Activated naive CD8-positive, alpha-beta T cell treated with anti-CD3 and anti-CD28 coated beads, Interleukin-2, amount 10 ng/mL, durations not matched to agents 7 days and 5 days (primary cell): ENCODE results near the gene CACNA1B. TPM values are rescaled to one million over a fixed set of nuclear protein-coding genes. Genes with fewer than 3 reads are reported as not detected.

Experiments used
- ATAC-seq: fragments of 150-1000 bp; cut with Tn5 transposase; one replicate; pipeline ENCODE4 v1.10.0; 2021; ENCODE audit warnings: low read depth, moderate library complexity
- POLR2A ChIA-PET: fragments of 350-600 bp; sonication (Branson Sonifier 250); formaldehyde crosslinking; loops from one replicate; lab custom pipeline; 2021; ENCODE audit warnings: antibody characterized with exemption; lab: Charles Lee
- DNase-seq: peaks from one replicate; pipeline ENCODE4 v3.0.0; 2021
- H3K27ac Mint-ChIP-seq: one replicate; pipeline ENCODE4 v1.8.0; 2022; ENCODE audit warnings: mild to moderate bottlenecking, mixed read lengths
- H3K27me3 Mint-ChIP-seq: one replicate; pipeline ENCODE4 v1.8.0; 2022; ENCODE audit warnings: mild to moderate bottlenecking, moderate library complexity, mixed read lengths
- H3K36me3 Mint-ChIP-seq: one replicate; pipeline ENCODE4 v1.8.0; 2021; ENCODE audit warnings: mild to moderate bottlenecking, mixed read lengths
- H3K4me1 Mint-ChIP-seq: one replicate; pipeline ENCODE4 v1.8.0; 2021; ENCODE audit warnings: mixed read lengths
- H3K4me3 Mint-ChIP-seq: one replicate; pipeline ENCODE4 v1.8.0; 2022; ENCODE audit warnings: mild to moderate bottlenecking, moderate library complexity, mixed read lengths
- H3K9me3 Mint-ChIP-seq: one replicate; pipeline ENCODE4 v1.8.0; 2021; ENCODE audit warnings: mixed read lengths
- total RNA-seq, 2 experiments: library from RNA; stranded (reverse); gene quantifications; one replicate each; pipeline ENCODE4 v1.2.3, GENCODE V29; 2021

The CACNA1B gene
- total RNA-seq, 2 experiments from 2014 or later: not detected

GRCh38 chr9:137959641-137960411, 82.2 kb downstream of the CACNA1B start:
- DNase-seq (no peak), ATAC-seq (no peak)
- H3K4me1 Mint-ChIP-seq: no peaks in the 10 kb centered on the region
- H3K27me3 Mint-ChIP-seq: peaks cover 4% of the 10 kb centered on the region
- no peaks in the 10 kb centered on the region for H3K36me3 Mint-ChIP-seq
- H3K27ac Mint-ChIP-seq: no peak overlapping the region
- peaks cover 1% of the 10 kb centered on the region for H3K9me3 Mint-ChIP-seq
- POLR2A ChIA-PET: no interaction called here
- no peak overlapping the region for H3K4me3 Mint-ChIP-seq

- peaks cover 1% of the 10 kb centered on the region for H3K9me3 Mint-ChIP-seq
- no peaks in the 10 kb centered on the region for H3K36me3 Mint-ChIP-seq
- DNase-seq (no peak), ATAC-seq (no peak)
- no peak overlapping the region for H3K4me3 Mint-ChIP-seq
- no peaks in the 10 kb centered on the region for H3K4me1 Mint-ChIP-seq
- peaks cover 4% of the 10 kb centered on the region for H3K27me3 Mint-ChIP-seq
- H3K27ac Mint-ChIP-seq: no peak overlapping the region
- POLR2A ChIA-PET: no interaction called here
These were observed 82.9 kb downstream of the CACNA1B start for GRCh38 chr9:137960496-137960895.

- no peak for DNase-seq
- Mint-ChIP-seq H3K9me3 (peaks cover 1% of the 10 kb centered on the region), H3K36me3 (no peaks in the 10 kb centered on the region), H3K4me1 (no peaks in the 10 kb centered on the region), H3K27ac (no peak overlapping the region), H3K4me3 (no peak overlapping the region), H3K27me3 (peaks cover 4% of the 10 kb centered on the region)
- POLR2A ChIA-PET: no interaction called here
- no peak for ATAC-seq
These were observed 85.9 kb downstream of the CACNA1B start for GRCh38 chr9:137963525-137963924.

GRCh38 chr9:137965177-137965795, 87.7 kb downstream of the CACNA1B start:
- H3K9me3 Mint-ChIP-seq: peaks cover 1% of the 10 kb centered on the region
- peaks cover 4% of the 10 kb centered on the region for H3K27me3 Mint-ChIP-seq
- DNase-seq: no peak
- no peaks in the 10 kb centered on the region for H3K4me1 Mint-ChIP-seq
- no peak overlapping the region for H3K27ac Mint-ChIP-seq
- H3K36me3 Mint-ChIP-seq: no peaks in the 10 kb centered on the region
- no peak for ATAC-seq
- H3K4me3 Mint-ChIP-seq: no peak overlapping the region
- POLR2A ChIA-PET: no interaction called here

GRCh38 chr9:137967280-137967953, 89.8 kb downstream of the CACNA1B start:
- Mint-ChIP-seq H3K27me3 (peaks cover 4% of the 10 kb centered on the region), H3K4me3 (no peak overlapping the region), H3K9me3 (peaks cover 1% of the 10 kb centered on the region), H3K4me1 (no peaks in the 10 kb centered on the region), H3K27ac (no peak overlapping the region), H3K36me3 (no peaks in the 10 kb centered on the region)
- no peak for DNase-seq
- POLR2A ChIA-PET: no interaction called here
- no peak for ATAC-seq

GRCh38 chr9:137968235-137968634, 90.7 kb downstream of the CACNA1B start:
- Mint-ChIP-seq H3K9me3 (no peaks in the 10 kb centered on the region), H3K27ac (no peak overlapping the region), H3K36me3 (no peaks in the 10 kb centered on the region), H3K27me3 (peaks cover 4% of the 10 kb centered on the region), H3K4me3 (no peak overlapping the region), H3K4me1 (no peaks in the 10 kb centered on the region)
- DNase-seq (no peak), ATAC-seq (no peak)
- POLR2A ChIA-PET: no interaction called here

- POLR2A ChIA-PET: no interaction called here
- no peaks in the 10 kb centered on the region for H3K9me3 Mint-ChIP-seq
- DNase-seq (no peak), ATAC-seq (no peak)
- H3K36me3 Mint-ChIP-seq: no peaks in the 10 kb centered on the region
- H3K27me3 Mint-ChIP-seq: peaks cover 4% of the 10 kb centered on the region
- no peak overlapping the region for H3K4me3 Mint-ChIP-seq
- no peaks in the 10 kb centered on the region for H3K4me1 Mint-ChIP-seq
- H3K27ac Mint-ChIP-seq: no peak overlapping the region
These were observed 91.4 kb downstream of the CACNA1B start for GRCh38 chr9:137969008-137969407.

- Mint-ChIP-seq H3K27ac (no peak overlapping the region), H3K4me3 (no peak overlapping the region), H3K27me3 (no peaks in the 10 kb centered on the region), H3K9me3 (no peaks in the 10 kb centered on the region), H3K36me3 (no peaks in the 10 kb centered on the region), H3K4me1 (no peaks in the 10 kb centered on the region)
- POLR2A ChIA-PET: no interaction called here
- ATAC-seq (no peak), DNase-seq (no peak)
These were observed 92.1 kb downstream of the CACNA1B start for GRCh38 chr9:137969685-137970084.

GRCh38 chr9:137970098-137970497, 92.5 kb downstream of the CACNA1B start:
- ATAC-seq (no peak), DNase-seq (no peak)
- POLR2A ChIA-PET: no interaction called here
- H3K27me3 Mint-ChIP-seq: no peaks in the 10 kb centered on the region
- H3K4me1 Mint-ChIP-seq: no peaks in the 10 kb centered on the region
- H3K36me3 Mint-ChIP-seq: no peaks in the 10 kb centered on the region
- no peak overlapping the region for H3K4me3 Mint-ChIP-seq
- no peaks in the 10 kb centered on the region for H3K9me3 Mint-ChIP-seq
- H3K27ac Mint-ChIP-seq: no peak overlapping the region

GRCh38 chr9:137970686-137971476, 93.3 kb downstream of the CACNA1B start:
- Mint-ChIP-seq H3K9me3 (no peaks in the 10 kb centered on the region), H3K27ac (no peak overlapping the region), H3K4me1 (no peaks in the 10 kb centered on the region), H3K36me3 (no peaks in the 10 kb centered on the region), H3K27me3 (no peaks in the 10 kb centered on the region), H3K4me3 (no peak overlapping the region)
- POLR2A ChIA-PET: no interaction called here
- ATAC-seq (no peak), DNase-seq (peak; percentile 20)

GRCh38 chr9:137971477-137972138, 94.0 kb downstream of the CACNA1B start:
- H3K4me1 Mint-ChIP-seq: no peaks in the 10 kb centered on the region
- H3K27me3 Mint-ChIP-seq: no peaks in the 10 kb centered on the region
- no peak overlapping the region for H3K4me3 Mint-ChIP-seq
- ATAC-seq (no peak), DNase-seq (no peak)
- H3K27ac Mint-ChIP-seq: no peak overlapping the region
- H3K9me3 Mint-ChIP-seq: no peaks in the 10 kb centered on the region
- POLR2A ChIA-PET: no interaction called here
- H3K36me3 Mint-ChIP-seq: no peaks in the 10 kb centered on the region

GRCh38 chr9:137972355-137972987, 94.9 kb downstream of the CACNA1B start:
- H3K27me3 Mint-ChIP-seq: no peaks in the 10 kb centered on the region
- no peak overlapping the region for H3K4me3 Mint-ChIP-seq
- no peaks in the 10 kb centered on the region for H3K4me1 Mint-ChIP-seq
- H3K36me3 Mint-ChIP-seq: no peaks in the 10 kb centered on the region
- H3K27ac Mint-ChIP-seq: no peak overlapping the region
- POLR2A ChIA-PET: no interaction called here
- no peaks in the 10 kb centered on the region for H3K9me3 Mint-ChIP-seq
- no peak for ATAC-seq
- DNase-seq: no peak
